ENCODE data around the gene HSPG2.
"Not testable (repeated sequence)": the region's sequence is repeated elsewhere in the genome, so short reads cannot be mapped to it uniquely, and the experiment has no call there.

Gene HSPG2

GRCh38 chr1:21935393-21935804 is 1.7 kb downstream of the HSPG2 start:
- no peak for DNase-seq (ENCODE audit: low read depth in 2 of 3, low spot score in 1 of 3)

GRCh38 chr1:21933397-21934248 is 3.5 kb downstream of the HSPG2 start:
- no peak for DNase-seq (ENCODE audit: low read depth in 2 of 3, low spot score in 1 of 3)

- DNase-seq (ENCODE audit: low read depth in 2 of 3, low spot score in 1 of 3), result no peak
These were observed 5.0 kb downstream of the HSPG2 start for GRCh38 chr1:21932127-21932526.

- DNase-seq (ENCODE audit: low read depth in 2 of 3, low spot score in 1 of 3), result no peak
These were observed 5.7 kb downstream of the HSPG2 start for GRCh38 chr1:21931171-21932093.

GRCh38 chr1:21930629-21931170 is 6.4 kb downstream of the HSPG2 start:
- no peak for DNase-seq (ENCODE audit: low read depth in 2 of 3, low spot score in 1 of 3)

GRCh38 chr1:21930080-21930571 is 7.0 kb downstream of the HSPG2 start:
- no peak for DNase-seq (ENCODE audit: low read depth in 2 of 3, low spot score in 1 of 3)

GRCh38 chr1:21927533-21928237 is 9.4 kb downstream of the HSPG2 start:
- no peak for DNase-seq (ENCODE audit: low read depth in 2 of 3, low spot score in 1 of 3)

GRCh38 chr1:21926814-21927532 is 10.1 kb downstream of the HSPG2 start:
- no peak for DNase-seq (ENCODE audit: low read depth in 2 of 3, low spot score in 1 of 3)

GRCh38 chr1:21926065-21926464 is 11.0 kb downstream of the HSPG2 start:
- DNase-seq (ENCODE audit: low read depth in 2 of 3, low spot score in 1 of 3), result no peak

- DNase-seq (ENCODE audit: low read depth in 2 of 3, low spot score in 1 of 3), result no peak
These were observed 11.7 kb downstream of the HSPG2 start for GRCh38 chr1:21925334-21925940.

- DNase-seq (ENCODE audit: low read depth in 2 of 3, low spot score in 1 of 3), result no peak
These were observed 12.6 kb downstream of the HSPG2 start for GRCh38 chr1:21924503-21925005.

- no peak for DNase-seq (ENCODE audit: low read depth in 2 of 3, low spot score in 1 of 3)
These were observed 14.8 kb downstream of the HSPG2 start for GRCh38 chr1:21922090-21923013.

- no peak for DNase-seq (ENCODE audit: low read depth in 2 of 3, low spot score in 1 of 3)
These were observed 15.8 kb downstream of the HSPG2 start for GRCh38 chr1:21921100-21921875.

GRCh38 chr1:21919520-21919919 is 17.6 kb downstream of the HSPG2 start:
- no peak for DNase-seq (ENCODE audit: low read depth in 2 of 3, low spot score in 1 of 3)

- not testable (repeated sequence) for DNase-seq (ENCODE audit: low read depth in 2 of 3, low spot score in 1 of 3)
These were observed 19.9 kb downstream of the HSPG2 start for GRCh38 chr1:21917239-21917631.

GRCh38 chr1:21916447-21917238 is 20.5 kb downstream of the HSPG2 start:
- DNase-seq (ENCODE audit: low read depth in 2 of 3, low spot score in 1 of 3), result no peak
